ENCODE data around the gene ZC3H8. TPM values are rescaled to one million over a fixed set of nuclear protein-coding genes. Genes with fewer than 3 reads are reported as not detected.
"Not testable (repeated sequence)": the region's sequence is repeated elsewhere in the genome, so short reads cannot be mapped to it uniquely, and the experiment has no call there.

The ZC3H8 gene
- total RNA-seq, 1 donor from 2014 or later: 3.7 TPM

GRCh38 chr2:112220186-112220585 is 34.7 kb downstream of the ZC3H8 start:
- H3K4me3 ChIP-seq (ENCODE audit: low read depth, low read length): no peak overlapping the region
- DNase-seq (ENCODE audit: low read depth): no peak
- TF ChIP-seq, protein P1, sequence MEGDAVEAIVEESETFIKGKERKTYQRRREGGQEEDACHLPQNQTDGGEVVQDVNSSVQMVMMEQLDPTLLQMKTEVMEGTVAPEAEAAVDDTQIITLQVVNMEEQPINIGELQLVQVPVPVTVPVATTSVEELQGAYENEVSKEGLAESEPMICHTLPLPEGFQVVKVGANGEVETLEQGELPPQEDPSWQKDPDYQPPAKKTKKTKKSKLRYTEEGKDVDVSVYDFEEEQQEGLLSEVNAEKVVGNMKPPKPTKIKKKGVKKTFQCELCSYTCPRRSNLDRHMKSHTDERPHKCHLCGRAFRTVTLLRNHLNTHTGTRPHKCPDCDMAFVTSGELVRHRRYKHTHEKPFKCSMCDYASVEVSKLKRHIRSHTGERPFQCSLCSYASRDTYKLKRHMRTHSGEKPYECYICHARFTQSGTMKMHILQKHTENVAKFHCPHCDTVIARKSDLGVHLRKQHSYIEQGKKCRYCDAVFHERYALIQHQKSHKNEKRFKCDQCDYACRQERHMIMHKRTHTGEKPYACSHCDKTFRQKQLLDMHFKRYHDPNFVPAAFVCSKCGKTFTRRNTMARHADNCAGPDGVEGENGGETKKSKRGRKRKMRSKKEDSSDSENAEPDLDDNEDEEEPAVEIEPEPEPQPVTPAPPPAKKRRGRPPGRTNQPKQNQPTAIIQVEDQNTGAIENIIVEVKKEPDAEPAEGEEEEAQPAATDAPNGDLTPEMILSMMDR (conservative IDR thresholded peaks at IDR 0.05; ENCODE audit: low read depth, low read length): no peak

- no peak overlapping the region for H3K4me3 ChIP-seq (ENCODE audit: low read depth, low read length)
- DNase-seq (ENCODE audit: low read depth): no peak
- TF ChIP-seq, protein P1 (conservative IDR thresholded peaks at IDR 0.05; ENCODE audit: low read depth, low read length): no peak
These were observed 37.0 kb downstream of the ZC3H8 start for GRCh38 chr2:112217854-112218253.

- DNase-seq (ENCODE audit: low read depth): no peak
- TF ChIP-seq, protein P1 (conservative IDR thresholded peaks at IDR 0.05; ENCODE audit: low read depth, low read length): peak; percentile 48
- H3K4me3 ChIP-seq (ENCODE audit: low read depth, low read length): no peak overlapping the region
These were observed 38.7 kb downstream of the ZC3H8 start for GRCh38 chr2:112216167-112216566.

GRCh38 chr2:112207905-112208304 is 46.9 kb downstream of the ZC3H8 start:
- H3K4me3 ChIP-seq (ENCODE audit: low read depth, low read length); DNase-seq (ENCODE audit: low read depth): not testable (repeated sequence)

- no peak for DNase-seq (ENCODE audit: low read depth)
- TF ChIP-seq, protein P1 (conservative IDR thresholded peaks at IDR 0.05; ENCODE audit: low read depth, low read length): no peak
- H3K4me3 ChIP-seq (ENCODE audit: low read depth, low read length): no peak overlapping the region
These were observed 50.4 kb downstream of the ZC3H8 start for GRCh38 chr2:112204411-112204810.

- no peak overlapping the region for H3K4me3 ChIP-seq (ENCODE audit: low read depth, low read length)
- no peak for DNase-seq (ENCODE audit: low read depth)
- TF ChIP-seq, protein P1 (conservative IDR thresholded peaks at IDR 0.05; ENCODE audit: low read depth, low read length): no peak
These were observed 53.0 kb downstream of the ZC3H8 start for GRCh38 chr2:112201696-112202430.

GRCh38 chr2:112199188-112199587 is 55.7 kb downstream of the ZC3H8 start:
- TF ChIP-seq, protein P1 (conservative IDR thresholded peaks at IDR 0.05; ENCODE audit: low read depth, low read length): no peak
- no peak overlapping the region for H3K4me3 ChIP-seq (ENCODE audit: low read depth, low read length)
- DNase-seq (ENCODE audit: low read depth): no peak

Measured in epithelial cell of proximal tubule (primary cell).